Muscle layer of colon (tissue), 2 donors: Measurements from ENCODE around the gene VWA7.
"Not testable (repeated sequence)": the region's sequence is repeated elsewhere in the genome, so short reads cannot be mapped to it uniquely, and the experiment has no call there.

ENCODE experiments used
- H3K27ac ChIP-seq: one replicate; pipeline ENCODE4 v1.7.0; 2013; ENCODE audit warnings: low read depth, mild to moderate bottlenecking, low read length, moderate library complexity
- H3K27me3 ChIP-seq, 2 donors: one replicate each; pipeline ENCODE4 v1.7.0; 2013; ENCODE audit warnings: low read length in 2 of 2, mild to moderate bottlenecking in 2 of 2; ENCODE audit not compliant: insufficient read depth in 2 of 2, control insufficient read depth in 1 of 2
- H3K36me3 ChIP-seq: one replicate; pipeline ENCODE4 v1.7.0; 2013; ENCODE audit warnings: mild to moderate bottlenecking, low read length; ENCODE audit not compliant: insufficient read depth
- H3K4me1 ChIP-seq: one replicate; pipeline ENCODE4 v1.7.0; 2013; ENCODE audit warnings: mild to moderate bottlenecking, low read length; ENCODE audit not compliant: insufficient read depth
- H3K4me3 ChIP-seq, 2 donors: one replicate each; pipeline ENCODE4 v1.7.0; 2013; ENCODE audit warnings: low read length in 2 of 2, low read depth in 1 of 2, mild to moderate bottlenecking in 1 of 2, moderate library complexity in 1 of 2
- H3K9ac ChIP-seq: one replicate; pipeline ENCODE4 v1.7.0; 2013; ENCODE audit warnings: low read length
- H3K9me3 ChIP-seq: one replicate; pipeline ENCODE4 v1.7.0; 2013; ENCODE audit warnings: mild to moderate bottlenecking, low read length
- donor health status: abdominal sarcoma.
- donor health status: Adenocarcinoma of cecum.

VWA7 gene

GRCh38 chr6:31776989-31777666, at the start of gene VWA7:
TSS of gene VWA7 (minus strand) at chr6:31777328. CDS start at chr6:31776779, 549 bp downstream.
- no peak within 1 kb of the TSS for H3K4me3 ChIP-seq
- no peak within 1 kb of the TSS for H3K27ac ChIP-seq
- H3K4me1 ChIP-seq: peaks cover 7% of the 10 kb centered on the region
- no peak within 1 kb of the TSS for H3K9ac ChIP-seq
- H3K36me3 ChIP-seq: peaks cover 32% of the 10 kb centered on the region
- H3K9me3 ChIP-seq: no peaks in the 10 kb centered on the region
- no peaks in the 10 kb centered on the region for H3K27me3 ChIP-seq

GRCh38 chr6:31826793-31827285, 49.7 kb upstream of the VWA7 start:
- no peaks in the 10 kb centered on the region for H3K9me3 ChIP-seq
- no peaks in the 10 kb centered on the region for H3K27me3 ChIP-seq
- peak overlapping the region; percentile 5 to 62 for H3K4me3 ChIP-seq
- H3K36me3 ChIP-seq: no peaks in the 10 kb centered on the region
- peak overlapping the region; percentile 78 for H3K27ac ChIP-seq
- H3K9ac ChIP-seq: peak overlapping the region; percentile 89
- H3K4me1 ChIP-seq: peaks cover 29% of the 10 kb centered on the region

- H3K27me3 ChIP-seq: no peaks in the 10 kb centered on the region
- peak overlapping the region; percentile 68 for H3K27ac ChIP-seq
- H3K4me3 ChIP-seq: no peak overlapping the region
Observed at GRCh38 chr6:31825553-31825952, 48.4 kb upstream of the VWA7 start.

GRCh38 chr6:31823592-31824196, 46.6 kb upstream of the VWA7 start:
- H3K4me3 ChIP-seq, H3K9me3 ChIP-seq, H3K36me3 ChIP-seq, H3K9ac ChIP-seq, H3K27ac ChIP-seq, H3K27me3 ChIP-seq: not testable (repeated sequence)
- H3K4me1 ChIP-seq: peaks cover 37% of the 10 kb centered on the region

More at GRCh38 chr6:31825553-31825952, 48.4 kb upstream of the VWA7 start:
- Histone ChIP-seq H3K9me3 (no peaks in the 10 kb centered on the region), H3K9ac (no peak overlapping the region), H3K4me1 (peaks cover 29% of the 10 kb centered on the region), H3K36me3 (no peaks in the 10 kb centered on the region)

- peaks cover 48% of the 10 kb centered on the region for H3K4me1 ChIP-seq
- peak overlapping the region; percentile 66 to 74 for H3K4me3 ChIP-seq
- no peaks in the 10 kb centered on the region for H3K27me3 ChIP-seq
- no peaks in the 10 kb centered on the region for H3K36me3 ChIP-seq
- H3K27ac ChIP-seq: peak overlapping the region; percentile 94
- H3K9ac ChIP-seq: peak overlapping the region; percentile 95
- no peaks in the 10 kb centered on the region for H3K9me3 ChIP-seq
Observed at GRCh38 chr6:31822036-31822821, 45.1 kb upstream of the VWA7 start.

- peaks cover 48% of the 10 kb centered on the region for H3K4me1 ChIP-seq
- no peaks in the 10 kb centered on the region for H3K36me3 ChIP-seq
- H3K27me3 ChIP-seq: no peaks in the 10 kb centered on the region
- H3K9ac ChIP-seq: peak overlapping the region; percentile 68
- peak overlapping the region; percentile 66 to 74 for H3K4me3 ChIP-seq
- no peaks in the 10 kb centered on the region for H3K9me3 ChIP-seq
- H3K27ac ChIP-seq: peak overlapping the region; percentile 94
Observed at GRCh38 chr6:31821301-31822035, 44.3 kb upstream of the VWA7 start.

- H3K27ac ChIP-seq: peak overlapping the region; percentile 94
- H3K4me3 ChIP-seq, H3K9ac ChIP-seq, H3K9me3 ChIP-seq, H3K27me3 ChIP-seq, H3K36me3 ChIP-seq: not testable (repeated sequence)
- peaks cover 37% of the 10 kb centered on the region for H3K4me1 ChIP-seq
Observed at GRCh38 chr6:31820399-31820798, 43.3 kb upstream of the VWA7 start.

- Histone ChIP-seq H3K27ac (peak overlapping the region; percentile 41), H3K9ac (no peak overlapping the region)
Observed at GRCh38 chr6:31819871-31820299, 42.8 kb upstream of the VWA7 start.

GRCh38 chr6:31817929-31818511, 40.9 kb upstream of the VWA7 start:
- Histone ChIP-seq H3K4me3 (peak overlapping the region; percentile 44 to 47), H3K4me1 (peaks cover 40% of the 10 kb centered on the region)
- not testable (repeated sequence) for H3K9ac ChIP-seq, H3K9me3 ChIP-seq, H3K36me3 ChIP-seq, H3K27me3 ChIP-seq, H3K27ac ChIP-seq

More at GRCh38 chr6:31819871-31820299, 42.8 kb upstream of the VWA7 start:
- Histone ChIP-seq H3K9me3 (no peaks in the 10 kb centered on the region), H3K36me3 (no peaks in the 10 kb centered on the region), H3K4me1 (peaks cover 35% of the 10 kb centered on the region), H3K27me3 (no peaks in the 10 kb centered on the region), H3K4me3 (no peak overlapping the region)

- H3K27me3 ChIP-seq, H3K9me3 ChIP-seq, H3K36me3 ChIP-seq, H3K9ac ChIP-seq: not testable (repeated sequence)
- H3K27ac ChIP-seq: peak overlapping the region; percentile 75
- peak overlapping the region; percentile 44 to 47 for H3K4me3 ChIP-seq
- H3K4me1 ChIP-seq: peaks cover 37% of the 10 kb centered on the region
Observed at GRCh38 chr6:31817133-31817928, 40.2 kb upstream of the VWA7 start.
